ENCODE results near the gene TRAPPC2L.

Gene TRAPPC2L, protein sequence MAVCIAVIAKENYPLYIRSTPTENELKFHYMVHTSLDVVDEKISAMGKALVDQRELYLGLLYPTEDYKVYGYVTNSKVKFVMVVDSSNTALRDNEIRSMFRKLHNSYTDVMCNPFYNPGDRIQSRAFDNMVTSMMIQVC

DNA sequence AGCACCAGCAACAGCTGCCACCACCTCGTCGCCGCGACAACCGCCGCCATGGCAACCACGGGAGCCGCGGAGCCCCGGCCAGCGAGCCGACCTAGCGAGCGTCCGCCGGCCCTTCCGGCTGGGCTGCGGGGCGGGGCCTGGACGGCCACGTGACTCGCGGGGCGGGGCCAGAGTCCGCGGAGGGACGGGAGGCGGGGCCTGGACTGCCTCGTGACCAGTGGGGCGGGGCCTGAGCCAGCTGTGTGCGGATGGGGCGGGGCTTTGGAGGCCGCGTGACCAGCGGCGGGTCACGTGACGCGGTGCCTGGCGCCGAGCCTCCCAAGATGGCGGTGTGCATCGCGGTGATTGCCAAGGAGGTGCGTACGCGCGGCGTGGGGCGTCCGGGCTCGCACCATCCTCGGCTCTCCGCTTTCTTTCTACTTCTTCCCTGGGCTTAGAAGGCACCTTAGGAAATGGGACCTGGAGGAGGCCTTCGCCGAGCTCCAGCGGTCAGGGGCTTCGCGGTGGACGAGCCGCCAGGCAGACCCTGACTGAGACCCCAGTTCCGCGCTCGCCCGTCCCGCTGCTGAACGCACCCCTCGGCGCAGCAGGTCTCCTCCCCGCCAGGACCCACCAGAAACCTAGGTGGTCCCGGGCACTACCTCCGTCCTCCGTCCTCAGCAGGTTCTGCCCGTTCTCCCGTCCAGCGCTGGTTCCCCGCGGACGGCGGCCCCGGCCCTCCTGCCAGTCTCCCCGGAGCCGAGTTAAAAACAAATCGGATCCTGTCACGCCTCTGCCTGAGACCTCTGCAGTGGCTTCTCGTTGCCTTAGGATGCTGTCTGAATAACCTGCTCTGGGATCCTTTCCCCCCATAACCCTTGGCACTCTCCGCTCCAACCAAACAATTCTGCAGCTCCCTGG lies at the start of gene TRAPPC2L, which contains the start of gene GALNS:
Gene TRAPPC2L, plus strand, starts transcription at position 300 of the 900 bp plus-strand sequence. Its CDS starts 24 bp downstream, at position 324.
Gene GALNS, minus strand, starts transcription at position 120 of the 900 bp plus-strand sequence. Its CDS starts 70 bp downstream, at position 50.
- peak; percentile 99 for DNase-seq

DNA sequence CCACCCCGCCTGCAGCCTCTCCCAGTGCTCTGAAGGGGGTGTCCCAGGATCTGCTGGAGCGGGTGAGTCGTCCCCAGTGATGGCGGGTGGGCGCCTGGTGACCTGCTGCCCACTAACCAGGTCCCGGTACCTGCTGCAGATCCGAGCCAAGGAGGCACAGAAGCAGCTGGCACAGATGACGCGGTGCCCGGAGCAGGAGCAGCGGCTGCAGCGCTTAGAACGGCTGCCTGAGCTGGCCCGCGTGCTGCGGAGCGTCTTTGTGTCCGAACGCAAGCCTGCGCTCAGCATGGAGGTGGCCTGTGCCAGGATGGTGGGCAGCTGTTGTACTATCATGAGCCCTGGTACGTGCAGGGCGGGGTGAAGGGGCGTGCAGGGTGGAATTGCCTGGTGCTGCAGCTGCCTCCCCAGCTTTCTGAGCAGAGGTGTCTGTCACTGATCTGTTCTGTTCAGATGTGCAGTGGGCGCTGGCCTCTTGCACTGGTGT lies 49.7 kb upstream of the TRAPPC2L start:
- DNase-seq: no peak

DNA sequence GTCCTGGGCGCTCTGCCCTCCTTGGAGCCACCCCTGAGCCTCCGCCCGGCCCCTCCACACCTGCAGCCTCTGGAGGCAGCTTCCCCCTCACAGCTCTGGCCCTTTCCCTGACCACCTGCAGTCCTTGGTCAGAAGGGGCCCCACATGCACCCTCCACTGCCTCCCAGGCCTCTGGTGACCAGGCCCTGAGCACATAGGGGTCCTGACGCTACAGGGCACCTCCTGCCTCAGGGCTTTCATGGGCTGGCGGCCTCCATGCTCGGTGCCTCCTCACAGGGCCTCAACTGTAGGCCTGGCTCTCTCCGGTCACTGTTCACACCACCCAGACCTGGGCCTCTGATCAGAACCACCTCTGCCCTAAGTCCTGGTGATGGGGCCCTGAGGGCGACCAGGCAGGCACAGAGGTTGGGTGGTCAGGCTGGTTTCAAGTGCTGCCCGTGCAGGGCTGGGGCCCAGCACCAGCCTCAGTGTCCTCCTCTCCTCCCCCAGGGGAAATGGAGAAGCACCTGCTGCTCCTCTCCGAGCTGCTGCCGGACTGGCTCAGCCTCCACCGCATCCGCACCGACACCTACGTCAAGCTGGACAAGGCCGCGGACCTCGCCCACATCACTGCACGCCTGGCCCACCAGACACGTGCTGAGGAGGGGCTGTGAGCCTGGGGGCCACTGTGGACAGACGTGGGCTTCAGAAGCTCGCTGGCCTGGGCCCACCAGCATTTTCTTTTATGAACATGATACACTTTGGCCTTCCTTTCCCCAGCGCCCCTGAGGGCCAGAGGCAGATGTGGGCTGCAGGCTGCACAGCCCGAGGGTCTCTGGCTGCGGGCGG lies 49.1 kb upstream of the TRAPPC2L start:
- DNase-seq: no peak

DNA sequence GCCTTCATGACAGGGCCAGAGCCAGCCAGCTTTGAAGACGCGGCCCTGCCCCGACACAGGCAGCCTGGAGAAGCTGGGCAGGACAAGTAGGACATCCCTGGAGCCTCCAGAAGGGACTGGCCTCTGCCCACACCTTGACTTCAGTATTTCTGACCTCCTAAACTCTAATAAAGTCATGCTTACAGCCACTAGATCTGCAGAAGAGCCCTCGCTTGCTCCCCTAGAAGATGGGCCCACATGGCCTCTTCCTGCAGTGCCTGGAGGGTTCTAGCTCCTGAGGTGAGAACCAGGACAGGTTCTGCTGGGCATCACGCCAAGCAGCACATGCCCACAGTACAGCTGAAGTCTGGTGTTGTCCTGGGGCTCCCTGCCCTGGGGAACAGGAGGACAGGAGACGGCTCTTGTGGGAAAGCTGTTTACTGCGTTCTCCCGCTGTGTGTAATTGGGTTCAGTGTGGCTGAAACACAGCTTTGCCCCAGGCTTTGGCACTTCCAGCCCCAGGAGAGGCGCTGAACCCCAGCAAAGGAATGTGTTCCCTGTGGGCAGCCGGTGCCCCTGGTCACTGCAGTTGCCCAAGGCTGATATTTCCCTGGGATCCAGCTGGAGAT lies 47.8 kb upstream of the TRAPPC2L start:
- peak; percentile 28 for DNase-seq

DNA sequence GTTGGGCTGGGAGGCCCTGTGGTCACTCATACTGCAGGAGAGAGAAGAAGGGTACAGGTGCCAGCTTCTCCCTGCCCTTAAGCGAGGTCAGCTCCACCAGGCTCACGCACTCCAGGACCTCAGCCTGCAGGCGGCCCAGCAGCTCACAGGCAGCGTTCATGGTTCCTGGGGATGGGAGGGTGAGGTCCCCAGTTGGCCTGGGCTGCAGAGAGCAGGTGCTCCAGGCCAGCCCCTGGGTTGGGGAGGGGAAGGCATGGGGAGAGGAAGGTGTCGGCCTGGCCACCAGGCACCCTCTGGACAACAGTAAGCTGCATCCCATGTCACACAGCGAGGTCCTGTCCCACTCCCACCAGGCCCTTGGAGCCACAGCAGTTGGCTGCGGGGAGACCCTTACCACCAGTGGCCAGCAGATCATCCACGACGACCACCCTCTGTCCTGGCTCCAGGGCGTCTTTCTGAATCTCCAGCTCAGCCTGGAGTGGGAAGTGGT lies 47.2 kb upstream of the TRAPPC2L start:
- peak; percentile 43 for DNase-seq

DNA sequence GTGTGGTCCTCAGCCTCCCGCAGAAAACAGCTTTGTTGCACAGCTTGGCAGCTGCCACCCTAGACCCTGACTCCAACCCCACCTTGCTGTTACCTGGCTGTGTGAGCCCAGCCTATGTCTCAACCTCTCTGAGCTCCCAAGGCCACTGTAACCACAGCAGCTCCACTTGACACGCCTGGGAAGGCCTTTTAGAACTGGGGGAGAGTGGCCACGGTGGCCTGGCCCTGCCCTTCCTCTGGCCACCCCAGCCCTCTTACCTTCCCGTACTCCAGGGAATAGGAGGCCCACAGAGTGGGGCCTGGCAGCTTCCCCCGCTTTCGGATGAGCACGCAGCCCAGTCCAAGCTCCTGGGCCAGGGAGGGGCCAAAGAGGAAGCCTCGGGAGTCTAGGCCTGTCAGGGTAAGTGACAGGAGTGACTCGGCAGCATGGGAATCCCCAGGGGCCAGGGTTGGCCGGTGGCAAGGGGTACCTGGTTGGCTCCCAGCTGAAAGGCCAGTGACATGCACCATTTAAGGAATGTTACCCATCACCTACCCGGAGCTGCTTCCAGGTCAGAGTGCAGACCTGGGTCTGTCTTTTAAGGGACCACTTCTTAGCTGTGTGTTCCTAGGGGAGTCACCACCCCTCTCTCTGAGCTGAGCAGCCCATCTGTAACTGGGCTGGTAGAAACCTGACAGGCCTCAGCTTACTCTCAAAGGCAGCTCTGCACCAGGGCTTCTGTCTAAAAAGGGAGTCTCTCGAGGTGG lies 46.6 kb upstream of the TRAPPC2L start:
- DNase-seq: peak; percentile 66

DNA sequence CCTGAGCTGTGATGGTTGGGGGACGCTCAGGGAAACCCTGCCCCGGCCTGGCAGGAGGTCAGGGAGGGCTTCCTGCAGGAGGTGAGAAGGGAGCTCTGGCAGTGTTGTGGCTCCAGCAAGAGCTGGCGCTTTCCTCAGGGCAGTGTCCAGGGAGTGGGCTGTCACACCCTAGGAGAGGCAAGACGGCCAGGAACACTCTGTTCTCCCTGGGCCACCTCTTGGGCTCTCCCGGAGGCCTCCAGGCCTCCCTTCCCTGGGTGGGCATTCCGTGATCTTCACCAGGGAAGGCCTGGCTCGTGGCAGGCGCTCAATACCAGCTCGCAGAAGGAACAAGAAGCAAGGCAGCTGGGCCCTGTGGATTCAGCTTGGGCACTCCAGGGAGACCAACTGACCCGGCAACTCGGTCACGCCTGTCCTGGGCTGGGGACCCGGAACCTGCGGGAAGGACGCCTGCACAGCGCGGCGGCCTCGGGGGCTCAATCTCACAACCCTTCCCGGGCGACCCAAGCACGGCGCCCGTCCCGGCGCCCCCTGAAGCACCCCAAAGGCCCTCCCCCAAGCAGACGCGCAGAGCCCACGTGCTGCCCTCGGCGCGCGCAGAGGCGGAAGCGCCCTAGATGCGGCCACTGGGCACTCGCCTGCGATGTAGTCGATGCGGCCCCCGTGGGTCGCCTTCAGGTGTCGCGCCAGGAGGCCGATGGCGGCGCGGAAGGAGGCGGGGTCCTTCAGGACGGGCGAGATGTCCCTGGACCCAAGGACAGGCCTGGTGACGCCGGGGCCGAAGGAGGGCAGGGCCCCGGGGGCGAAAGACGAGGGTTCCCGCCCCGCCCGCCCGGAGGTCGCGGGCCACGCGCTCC lies 45.8 kb upstream of the TRAPPC2L start:
- DNase-seq: peak; percentile 79

DNA sequence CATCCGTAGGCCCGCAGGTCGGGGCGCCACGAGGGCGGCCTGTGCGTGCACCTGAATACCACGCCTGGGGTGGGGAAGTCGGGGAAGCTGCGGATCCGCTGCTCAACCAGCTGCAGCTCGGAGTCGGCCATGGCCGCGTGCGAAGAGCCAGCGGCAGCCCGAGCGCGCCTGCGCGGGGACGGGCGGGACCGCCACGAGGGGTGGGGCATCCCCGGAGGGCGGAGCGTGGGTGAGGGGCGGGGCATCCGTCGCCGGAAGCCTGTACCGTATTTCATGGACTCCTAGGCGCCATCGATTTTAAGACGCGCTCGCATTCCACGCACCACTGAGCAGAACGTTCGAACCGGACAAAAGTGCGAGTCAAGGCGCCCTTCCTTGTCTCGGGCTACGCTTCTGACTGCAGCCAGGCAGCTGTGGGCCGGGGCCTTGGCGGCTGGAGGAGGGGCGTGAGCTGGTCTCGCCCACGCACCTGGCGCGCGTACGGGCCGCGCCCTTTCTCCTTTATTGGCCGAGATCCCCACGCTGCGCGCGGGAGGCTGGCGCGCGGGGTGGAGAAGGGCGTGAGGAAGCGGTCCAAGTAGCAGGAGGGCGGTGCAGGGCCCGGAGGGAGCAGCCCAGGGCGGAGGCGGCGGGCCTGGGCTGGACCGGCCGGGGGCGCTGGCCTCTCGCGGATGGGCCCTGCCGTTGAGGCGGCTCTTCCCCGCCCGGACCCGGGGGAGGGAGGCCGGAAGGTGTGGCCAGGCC lies 45.0 kb upstream of the TRAPPC2L start, which contains the start of gene APRT:
Gene APRT, minus strand, starts transcription at position 160 of the 744 bp plus-strand sequence. Its CDS starts 29 bp downstream, at position 131.
- peak; percentile 98 for DNase-seq

DNA sequence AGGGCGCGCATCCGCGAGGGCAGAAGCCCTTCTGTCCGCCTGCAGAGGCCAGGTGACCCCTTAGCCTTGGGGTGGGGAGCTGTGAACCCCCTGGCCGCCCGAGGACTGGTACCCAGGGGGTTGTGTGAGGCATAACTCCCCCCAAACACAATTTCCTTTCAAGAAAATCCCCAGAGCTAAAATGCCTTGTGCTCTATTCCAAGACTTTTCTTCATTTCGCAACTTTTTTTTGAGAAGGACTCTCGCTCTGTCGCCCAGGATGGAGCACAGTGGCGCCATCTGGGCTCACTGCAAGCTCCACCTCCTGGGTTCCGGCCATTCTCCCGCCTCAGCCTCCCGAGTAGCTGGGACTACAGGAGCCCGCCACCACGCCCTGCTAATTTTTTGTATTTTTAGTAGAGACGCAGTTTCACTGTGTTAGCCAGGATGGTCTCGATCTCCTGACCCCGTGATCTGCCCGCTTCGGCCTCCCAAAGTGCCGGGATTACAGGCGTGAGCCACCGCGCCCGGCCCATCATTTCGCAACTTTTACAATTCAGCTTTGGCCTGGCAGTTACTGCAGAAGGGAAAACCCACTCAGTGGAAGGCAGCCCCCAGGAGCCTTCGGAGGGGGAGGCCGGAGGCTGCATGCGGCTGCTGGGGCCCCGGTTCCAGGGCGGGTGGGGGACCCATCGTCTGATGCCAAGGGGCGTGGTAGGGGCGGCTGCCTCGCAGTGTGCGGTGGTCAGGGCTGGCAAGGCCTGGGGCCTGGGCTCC lies 44.2 kb upstream of the TRAPPC2L start:
- peak; percentile 68 for DNase-seq

DNA sequence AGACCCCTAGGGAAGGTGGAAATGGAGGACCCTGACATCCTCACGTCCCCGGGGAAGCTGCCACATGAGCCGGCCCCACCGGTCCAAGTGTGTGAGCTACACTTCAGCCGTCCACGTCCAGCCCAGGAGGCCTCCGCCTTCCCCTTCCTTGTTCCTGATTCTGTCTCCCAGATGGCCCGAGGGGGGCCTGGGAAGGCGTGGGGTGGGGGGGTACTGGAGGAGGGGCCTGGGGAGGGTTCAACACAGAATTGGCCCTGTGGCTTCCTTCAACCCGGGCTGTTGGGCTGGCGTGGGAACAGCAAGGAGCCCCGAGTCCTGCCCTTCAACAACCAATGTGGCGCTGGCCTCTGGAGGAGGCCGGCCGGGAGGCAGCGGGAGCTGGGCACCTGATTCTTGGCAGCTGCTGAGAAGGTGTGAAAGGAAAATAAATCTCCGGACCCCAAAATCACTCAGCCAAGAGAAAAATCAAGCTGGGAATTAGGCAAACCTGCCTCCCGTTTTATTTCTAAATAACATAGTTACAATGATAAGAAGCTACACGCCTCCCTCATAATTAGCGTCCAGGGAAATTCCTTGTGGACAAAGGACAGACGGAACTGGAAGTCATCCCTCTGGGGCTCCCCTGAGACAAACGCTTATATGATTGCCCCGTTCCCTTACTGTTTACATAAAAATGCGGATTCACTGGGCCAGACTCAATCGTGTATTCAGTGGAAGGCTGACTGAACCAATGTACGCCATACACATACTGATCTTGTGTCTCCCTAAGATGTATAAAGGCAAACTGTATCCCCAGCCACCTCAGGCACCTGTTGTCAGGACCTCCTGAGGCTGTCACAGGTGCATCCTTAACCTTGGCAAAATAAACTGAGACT lies 43.4 kb upstream of the TRAPPC2L start:
- DNase-seq: no peak

DNA sequence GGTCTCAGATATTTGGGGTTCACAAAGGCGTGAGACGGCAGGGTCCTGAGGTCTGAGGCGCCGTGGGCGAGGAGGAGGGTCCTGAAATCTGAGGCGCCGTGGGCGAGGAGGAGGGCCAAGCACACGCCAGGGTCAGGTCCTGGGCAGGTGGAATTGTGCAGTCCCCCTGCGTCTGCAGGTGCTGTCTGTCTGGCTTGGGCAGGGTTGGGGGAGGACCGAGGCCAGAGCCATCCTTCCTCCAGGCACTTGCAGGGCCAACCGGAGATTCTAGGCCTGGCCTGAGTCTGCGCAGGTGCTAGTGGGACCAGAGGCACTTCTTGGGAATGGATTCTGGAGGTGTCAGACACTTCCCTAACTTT lies 42.8 kb upstream of the TRAPPC2L start:
- no peak for DNase-seq

DNA sequence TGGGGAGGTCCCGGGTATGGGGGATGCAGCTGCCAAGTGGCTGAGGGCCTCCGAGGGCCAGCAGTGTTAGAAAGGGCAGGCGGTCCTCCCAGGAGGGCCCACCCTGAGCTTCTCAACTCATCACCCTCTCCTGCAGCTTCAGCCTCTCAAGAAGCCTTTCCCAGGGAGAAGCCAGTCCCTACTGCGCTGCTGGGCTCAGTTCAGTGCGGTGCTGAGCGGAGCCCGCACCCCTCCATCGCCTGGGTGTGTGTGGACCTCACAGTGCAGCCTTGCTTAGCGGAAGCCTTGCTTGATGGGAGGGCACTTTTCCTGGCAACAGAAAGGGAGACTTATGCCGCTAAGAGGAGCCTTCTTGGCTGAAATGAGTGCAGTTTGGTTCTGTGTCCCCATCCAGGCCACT lies 41.7 kb upstream of the TRAPPC2L start:
- no peak for DNase-seq

DNA sequence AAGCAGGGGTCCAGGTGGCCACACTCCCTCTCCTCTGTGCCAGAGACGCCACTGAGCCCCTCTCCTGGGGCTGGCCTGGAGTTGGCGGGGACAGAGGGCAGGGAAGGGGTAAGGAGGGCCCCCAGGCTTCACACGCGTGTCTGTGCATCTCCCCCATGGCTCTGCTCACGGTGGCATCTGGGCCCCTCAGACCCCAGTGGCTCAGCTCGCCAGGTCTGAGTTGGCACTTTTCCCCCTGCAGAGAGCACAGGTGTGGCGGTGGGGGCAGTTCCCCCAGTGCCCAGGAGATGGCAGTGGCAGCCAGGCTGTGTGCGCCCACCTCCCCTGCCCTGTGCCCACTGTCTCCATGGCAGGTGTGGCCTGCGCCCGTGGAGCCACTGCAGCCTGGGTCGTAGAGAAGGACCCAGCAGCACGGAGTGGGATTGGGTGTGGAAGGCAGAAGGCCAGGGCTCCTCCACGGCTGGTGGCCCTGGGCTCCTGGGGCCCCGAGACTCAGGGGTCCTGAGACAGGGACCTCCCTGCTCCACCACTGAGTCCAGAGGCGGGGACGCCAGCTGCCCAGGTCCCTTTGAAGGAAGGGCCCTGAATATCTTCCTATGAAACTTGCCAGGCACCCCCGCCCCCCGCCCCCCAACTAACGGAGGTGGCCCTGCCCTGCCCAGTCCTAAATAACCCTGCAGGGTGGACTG lies 40.9 kb upstream of the TRAPPC2L start:
- peak; percentile 67 for DNase-seq

DNA sequence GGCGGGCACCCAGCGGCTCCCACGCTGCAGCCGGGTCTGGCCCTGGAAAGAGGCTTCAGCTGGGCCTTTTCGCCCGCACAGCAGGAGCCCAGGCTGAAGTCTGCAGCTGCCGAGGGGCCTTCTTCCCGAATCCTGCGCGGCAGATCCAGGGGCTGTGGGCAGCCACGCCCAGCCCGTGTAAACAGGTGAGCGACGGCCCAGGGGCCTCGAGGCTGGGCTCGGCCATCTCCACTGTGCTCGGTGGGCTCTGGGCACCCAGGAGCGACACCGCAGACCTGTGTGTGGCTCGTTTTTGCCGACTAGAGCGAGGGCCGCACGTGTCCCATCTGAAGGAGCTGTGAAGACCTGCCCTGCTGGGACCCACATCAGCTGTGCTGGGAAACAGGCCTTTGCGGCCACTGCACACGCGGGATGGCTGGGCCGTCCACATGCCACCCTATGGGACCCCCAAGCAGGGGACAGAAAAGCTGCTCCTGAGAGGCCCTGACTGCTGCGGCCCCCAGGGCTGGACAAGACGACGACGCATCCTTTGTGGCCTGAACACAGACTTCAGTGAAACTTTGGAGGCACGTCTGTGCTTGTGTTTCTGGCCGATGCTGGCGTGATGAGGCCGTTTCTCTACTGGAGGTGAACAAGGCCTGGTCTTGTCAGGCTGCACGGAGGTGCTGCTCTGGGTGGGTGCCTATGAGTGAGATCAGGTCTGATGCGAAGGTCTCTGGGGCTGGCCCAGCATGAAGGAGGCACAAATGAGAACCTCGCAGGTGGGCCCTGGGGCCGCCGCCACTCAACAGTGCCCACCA lies 40.0 kb upstream of the TRAPPC2L start:
- no peak for DNase-seq

DNA sequence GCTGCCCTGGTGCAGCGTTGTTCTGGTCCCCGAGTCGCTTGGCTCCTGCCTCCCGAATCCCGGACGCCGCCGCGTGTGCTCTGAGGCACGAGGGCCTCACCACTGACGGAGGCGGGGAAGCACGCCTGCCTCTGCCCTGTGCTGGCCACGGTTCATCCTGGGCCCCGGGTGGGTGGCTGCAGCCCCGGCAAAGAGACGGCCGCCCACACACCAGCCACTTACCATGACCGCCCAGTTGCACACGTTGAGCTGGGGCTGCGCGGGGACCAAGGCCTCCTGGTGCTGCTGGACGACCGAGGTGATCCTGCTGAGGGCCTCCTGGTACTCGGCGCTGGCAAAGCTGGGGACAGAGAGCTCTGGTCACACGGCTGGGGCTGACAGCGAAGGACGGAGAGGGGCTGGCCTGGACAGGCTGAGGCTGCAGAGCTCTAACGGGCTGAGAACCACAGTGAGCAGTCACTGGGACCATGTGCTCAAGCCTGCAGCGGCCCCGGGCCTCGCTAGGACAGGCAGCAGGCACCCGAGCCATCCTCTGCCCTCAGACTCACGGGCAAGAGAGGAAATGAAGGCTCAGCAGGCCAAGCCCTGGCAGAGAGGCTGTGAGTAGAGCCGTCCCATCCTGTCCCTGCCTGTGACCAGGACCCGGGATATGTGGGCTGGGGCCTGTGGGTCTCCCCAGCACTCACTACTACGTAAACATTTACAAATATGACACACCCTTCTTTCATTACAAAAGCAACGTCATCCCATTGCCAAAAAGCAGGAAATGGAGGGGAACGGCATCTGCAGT lies 38.9 kb upstream of the TRAPPC2L start:
- DNase-seq: no peak

DNA sequence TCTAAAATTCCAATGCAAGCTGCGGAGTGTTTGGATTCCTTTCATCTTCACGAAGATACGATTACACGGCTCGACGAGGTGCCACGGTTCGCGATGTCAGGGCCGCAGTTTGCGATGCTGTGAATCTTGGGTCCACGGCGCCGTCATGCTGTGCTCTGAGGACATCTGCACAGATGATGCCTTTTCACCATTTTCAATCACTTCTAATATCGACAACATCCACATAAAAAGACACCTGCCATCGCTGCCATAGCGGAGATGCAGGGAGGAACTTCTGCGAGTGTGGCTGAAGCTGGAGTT lies 38.4 kb upstream of the TRAPPC2L start:
- DNase-seq: no peak
